DOHH2 (cell line): ENCODE data around the gene EHD4.

Experiments used
- H3F3A ChIP-seq: fragments of 200-600 bp; sonication (generic), shearing (Covaris generic); 2 replicates; pipeline ENCODE4 v1.6.0; 2016; ENCODE audit warnings: antibody characterized with exemption, mild to moderate bottlenecking; ENCODE audit not compliant: control insufficient read depth, insufficient read depth
- H3K27ac ChIP-seq: fragments of 200-600 bp; sonication (generic); 2 replicates; pipeline ENCODE4 v1.5.1; 2014; ENCODE audit warnings: low read depth, mild to moderate bottlenecking, low read length, moderate library complexity
- H3K27me3 ChIP-seq: fragments of 200-600 bp; sonication (generic); 2 replicates; pipeline ENCODE4 v1.6.1; 2014; ENCODE audit warnings: mild to moderate bottlenecking, low read length, mixed read lengths; ENCODE audit not compliant: control insufficient read depth
- H3K36me3 ChIP-seq: fragments of 200-600 bp; sonication (generic); 2 replicates; pipeline ENCODE4 v1.6.1; 2014; ENCODE audit warnings: mild to moderate bottlenecking, low read length, moderate library complexity, mixed read lengths; ENCODE audit not compliant: control insufficient read depth
- H3K4me1 ChIP-seq: fragments of 200-600 bp; sonication (generic); 2 replicates; pipeline ENCODE4 v1.6.1; 2014; ENCODE audit warnings: mild to moderate bottlenecking, low read length, mixed read lengths; ENCODE audit not compliant: control insufficient read depth
- H3K4me2 ChIP-seq: fragments of 200-600 bp; sonication (generic); 2 replicates; pipeline ENCODE4 v1.6.0; 2014; ENCODE audit warnings: mild to moderate bottlenecking, low read length, moderate library complexity
- H3K4me3 ChIP-seq: fragments of 200-600 bp; sonication (generic); 2 replicates; pipeline ENCODE4 v1.5.1; 2014; ENCODE audit warnings: mild to moderate bottlenecking, low read length, mixed read lengths
- H3K79me2 ChIP-seq: fragments of 200-600 bp; sonication (generic); 2 replicates; pipeline ENCODE4 v1.6.1; 2014; ENCODE audit warnings: mild to moderate bottlenecking, low read length, mixed read lengths; ENCODE audit not compliant: control insufficient read depth
- H3K9me2 ChIP-seq: fragments of 200-600 bp; sonication (generic); replicated peaks from 2 replicates; pipeline ENCODE4 v1.6.1; 2014; ENCODE audit warnings: mild to moderate bottlenecking, low read length, mixed read lengths; ENCODE audit not compliant: control insufficient read depth
- H3K9me3 ChIP-seq: fragments of 200-600 bp; sonication (generic); 2 replicates; pipeline ENCODE4 v1.6.1; 2014; ENCODE audit warnings: antibody characterized with exemption, low read length, mixed read lengths; ENCODE audit not compliant: control insufficient read depth, insufficient read depth
- H4K20me1 ChIP-seq: fragments of 200-600 bp; sonication (generic); 2 replicates; pipeline ENCODE4 v1.6.0; 2014; ENCODE audit warnings: low read depth, mild to moderate bottlenecking, antibody characterized with exemption, low read length, moderate library complexity; ENCODE audit not compliant: control insufficient read depth, insufficient read depth
- CTCF ChIP-seq: fragments of 200-600 bp; sonication (generic); IDR thresholded peaks from one replicate; pipeline ENCODE4 v1.5.1; 2014; ENCODE audit warnings: antibody characterized with exemption, mild to moderate bottlenecking, low read depth, low read length; ENCODE audit not compliant: poor library complexity, severe bottlenecking
- EZH2phosphoT487 ChIP-seq: fragments of 200-600 bp; sonication (generic); IDR thresholded peaks from 2 replicates; pipeline ENCODE4 v1.6.1; 2017; ENCODE audit warnings: borderline replicate concordance, mild to moderate bottlenecking, antibody characterized with exemption, low read length, moderate library complexity, mixed read lengths

EHD4 gene

GRCh38 chr15:41887161-41887560 is 85.2 kb downstream of the EHD4 start:
- H3F3A ChIP-seq = no peaks in the 10 kb centered on the region
- peaks cover 25% of the 10 kb centered on the region for H3K4me1 ChIP-seq
- H3K9me2 ChIP-seq = no peaks in the 10 kb centered on the region
- no peaks in the 10 kb centered on the region for H3K9me3 ChIP-seq
- H3K79me2 ChIP-seq = no peaks in the 10 kb centered on the region
- no peak overlapping the region for H3K27ac ChIP-seq
- H3K36me3 ChIP-seq = no peaks in the 10 kb centered on the region
- no peak overlapping the region for H3K4me2 ChIP-seq
- no peak overlapping the region for H3K4me3 ChIP-seq
- no peaks in the 10 kb centered on the region for H4K20me1 ChIP-seq
- H3K27me3 ChIP-seq = no peaks in the 10 kb centered on the region
- TF ChIP-seq EZH2phosphoT487 (no peak), CTCF (no peak)

GRCh38 chr15:41886741-41887140 is 85.6 kb downstream of the EHD4 start:
- Histone ChIP-seq H4K20me1 (no peaks in the 10 kb centered on the region), H3K4me3 (no peak overlapping the region), H3K4me1 (peaks cover 25% of the 10 kb centered on the region), H3K36me3 (no peaks in the 10 kb centered on the region), H3K4me2 (no peak overlapping the region), H3K27ac (no peak overlapping the region), H3K9me3 (no peaks in the 10 kb centered on the region), H3K79me2 (no peaks in the 10 kb centered on the region), H3K9me2 (no peaks in the 10 kb centered on the region), H3K27me3 (no peaks in the 10 kb centered on the region), H3F3A (no peaks in the 10 kb centered on the region)
- no peak for TF ChIP-seq EZH2phosphoT487
- no peak for TF ChIP-seq CTCF

- no peak for TF ChIP-seq EZH2phosphoT487
- TF ChIP-seq CTCF = no peak
- Histone ChIP-seq H3K27me3 (no peaks in the 10 kb centered on the region), H3K4me3 (no peak overlapping the region)
These were observed 86.5 kb downstream of the EHD4 start for GRCh38 chr15:41885841-41886240.

GRCh38 chr15:41885321-41885720 is 87.0 kb downstream of the EHD4 start:
- Histone ChIP-seq H4K20me1 (no peaks in the 10 kb centered on the region), H3F3A (no peaks in the 10 kb centered on the region), H3K27me3 (no peaks in the 10 kb centered on the region), H3K4me2 (no peak overlapping the region), H3K27ac (no peak overlapping the region), H3K4me1 (peaks cover 25% of the 10 kb centered on the region), H3K4me3 (no peak overlapping the region), H3K9me2 (no peaks in the 10 kb centered on the region), H3K36me3 (no peaks in the 10 kb centered on the region), H3K79me2 (no peaks in the 10 kb centered on the region), H3K9me3 (no peaks in the 10 kb centered on the region)
- TF ChIP-seq CTCF (no peak), EZH2phosphoT487 (no peak)

More at GRCh38 chr15:41885841-41886240, 86.5 kb downstream of the EHD4 start:
- Histone ChIP-seq H3K9me3 (no peaks in the 10 kb centered on the region), H3K36me3 (no peaks in the 10 kb centered on the region), H3K4me1 (peaks cover 25% of the 10 kb centered on the region), H3K4me2 (no peak overlapping the region), H4K20me1 (no peaks in the 10 kb centered on the region), H3K27ac (no peak overlapping the region), H3K79me2 (no peaks in the 10 kb centered on the region), H3K9me2 (no peaks in the 10 kb centered on the region), H3F3A (no peaks in the 10 kb centered on the region)
